Stimulated activated CD8-positive, alpha-beta memory T cell treated with anti-CD3 and anti-CD28 coated beads, Interleukin-12 subunit alpha, Interleukin-12 subunit beta, amount 100 ng/mL, for 1 hour (primary cell): ENCODE measurements around the gene CBFA2T2.
"Not testable (repeated sequence)": the region's sequence is repeated elsewhere in the genome, so short reads cannot be mapped to it uniquely, and the experiment has no call there.

Experiments used
- DNase-seq: peaks from one replicate; pipeline ENCODE4 v3.0.0-alpha.2; 2020; ENCODE audit warnings: low read depth

The CBFA2T2 gene

DNA sequence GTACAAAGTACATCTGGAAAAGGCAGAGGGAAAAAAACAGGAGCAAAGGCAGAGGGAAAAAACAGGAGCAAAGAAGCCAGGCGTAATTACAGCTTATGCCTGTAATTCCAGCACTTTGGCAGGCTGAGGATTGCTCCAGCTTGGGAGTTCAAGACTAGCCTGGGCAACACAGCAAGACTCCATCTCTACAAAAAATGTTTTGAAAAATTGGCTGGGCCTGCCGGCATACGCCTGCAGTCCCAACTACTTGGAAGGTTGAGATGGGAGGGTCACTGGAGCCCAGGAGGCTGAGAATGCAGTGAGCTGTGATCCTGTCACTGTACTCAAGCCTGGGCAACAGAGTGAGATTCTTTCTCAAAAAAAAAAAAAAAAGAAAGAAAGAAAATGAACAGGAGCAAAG, 19.0 kb upstream of the CBFA2T2 start:
- DNase-seq = no peak

DNA sequence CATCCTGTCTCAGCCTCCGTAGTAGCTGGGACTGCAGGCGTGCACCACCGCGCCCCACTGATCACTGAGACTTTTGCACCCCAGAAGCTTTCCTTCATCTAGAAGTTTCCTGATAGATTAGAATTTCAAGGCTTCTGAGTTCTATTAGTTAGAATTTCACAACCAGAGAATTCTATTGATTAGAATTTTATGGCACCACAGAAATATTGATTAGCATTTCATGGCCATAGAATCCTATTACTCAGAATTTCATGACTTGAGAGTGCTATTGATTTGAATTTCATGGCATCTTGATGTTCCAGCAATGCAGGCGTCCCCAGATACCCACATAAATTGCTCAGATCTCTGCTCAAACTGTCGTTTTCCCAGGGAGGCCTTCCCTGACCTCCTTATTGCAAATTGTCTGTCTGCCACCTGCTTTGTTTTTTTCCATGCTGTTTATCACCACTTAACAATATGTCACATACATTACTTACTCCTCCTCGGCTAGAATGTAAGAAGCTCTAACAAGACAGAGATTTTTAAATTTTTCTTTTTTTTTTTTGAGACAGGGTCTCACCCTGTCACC, 16.9 kb upstream of the CBFA2T2 start:
- no peak for DNase-seq

DNA sequence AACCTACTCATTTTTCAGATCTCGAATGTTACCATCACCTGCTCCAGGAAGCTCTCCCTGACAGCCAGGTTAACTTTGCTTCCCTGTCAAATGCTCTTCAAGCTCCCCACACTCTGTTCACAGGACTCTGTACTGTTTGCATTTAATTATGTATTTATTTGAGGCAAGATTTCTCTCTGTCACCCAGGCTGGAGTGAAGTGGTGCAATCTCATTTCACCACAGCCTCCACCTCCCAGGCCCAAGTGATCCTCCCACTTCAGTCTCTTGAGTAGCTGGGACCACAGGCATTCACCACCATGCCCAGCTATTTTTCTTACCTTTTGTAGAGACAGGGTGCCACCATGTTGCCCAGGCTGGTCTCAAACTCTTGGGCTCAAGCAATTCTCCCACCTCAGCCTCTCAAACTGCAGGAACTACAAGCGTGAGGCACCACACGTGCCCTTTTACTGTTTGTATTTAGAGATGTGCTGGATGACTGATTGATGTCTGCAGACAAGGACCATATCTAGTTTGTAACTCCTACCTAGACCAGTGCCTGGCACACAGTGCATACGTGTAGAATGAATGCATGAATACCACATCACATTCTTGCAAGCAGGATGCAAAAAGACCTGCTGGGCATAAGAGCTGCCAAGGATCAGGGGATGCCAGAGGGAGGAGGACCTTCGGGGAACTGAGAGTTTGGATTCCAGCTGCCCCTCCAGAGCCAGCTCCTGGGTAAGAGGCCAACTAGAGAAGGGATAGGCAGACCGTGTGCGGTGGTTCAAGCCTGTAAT, 15.6 kb upstream of the CBFA2T2 start:
- no peak for DNase-seq

DNA sequence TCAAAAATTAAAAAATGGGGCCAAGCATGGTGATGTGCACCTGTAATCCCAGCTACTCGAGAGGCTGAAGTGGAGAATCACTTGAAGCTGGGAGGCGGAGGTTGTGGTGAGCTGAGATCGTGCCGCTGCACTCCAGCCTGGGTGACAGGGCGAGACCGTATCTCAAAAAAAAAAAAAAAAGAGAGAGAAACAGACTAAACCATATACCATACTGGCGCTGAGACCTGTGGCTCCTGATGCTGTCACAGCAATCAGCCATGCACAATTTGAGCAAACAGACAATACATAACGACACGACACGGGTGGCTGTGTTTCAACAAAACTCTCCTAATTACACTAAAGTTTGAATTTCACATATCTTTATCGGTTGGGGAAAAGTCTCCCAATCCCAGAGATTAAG, 14.9 kb upstream of the CBFA2T2 start:
- no peak for DNase-seq

DNA sequence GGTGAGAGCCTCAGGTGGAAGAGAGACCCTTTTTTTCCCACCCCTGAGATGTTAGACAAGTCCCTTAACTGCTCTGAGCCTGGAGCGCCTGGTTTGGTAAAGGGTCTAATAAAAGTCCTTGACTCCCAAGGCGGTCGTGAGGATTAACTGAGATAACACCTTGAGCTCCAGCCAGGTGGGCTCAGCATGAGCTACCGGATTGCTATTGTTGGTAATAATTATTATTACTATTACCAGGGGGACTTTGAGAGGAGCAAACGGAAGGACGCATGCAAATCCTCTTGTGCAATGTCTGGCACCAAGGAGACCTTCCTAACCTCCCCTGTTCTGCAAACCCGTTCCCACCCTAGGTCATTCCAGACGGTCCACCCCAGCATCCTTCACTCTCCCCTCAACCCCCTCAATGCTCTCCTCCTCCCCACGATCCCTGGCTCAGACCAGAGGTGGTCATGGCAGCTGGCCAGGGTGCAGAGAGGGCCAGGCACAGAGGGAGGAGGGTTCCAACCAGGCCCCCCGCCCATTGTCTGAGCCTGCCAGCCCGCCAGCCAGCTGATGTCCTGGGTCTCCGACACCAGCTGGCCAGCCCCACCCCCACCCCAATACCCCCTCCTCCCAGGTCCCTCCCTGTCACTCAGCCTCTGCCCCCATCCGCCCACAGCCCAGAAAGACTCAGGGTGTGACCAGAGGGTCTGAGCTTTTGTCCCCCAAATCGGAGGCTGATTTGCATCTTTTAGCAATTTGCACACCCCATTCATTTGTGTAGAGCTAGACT, 14.3 kb upstream of the CBFA2T2 start:
- no peak for DNase-seq

DNA sequence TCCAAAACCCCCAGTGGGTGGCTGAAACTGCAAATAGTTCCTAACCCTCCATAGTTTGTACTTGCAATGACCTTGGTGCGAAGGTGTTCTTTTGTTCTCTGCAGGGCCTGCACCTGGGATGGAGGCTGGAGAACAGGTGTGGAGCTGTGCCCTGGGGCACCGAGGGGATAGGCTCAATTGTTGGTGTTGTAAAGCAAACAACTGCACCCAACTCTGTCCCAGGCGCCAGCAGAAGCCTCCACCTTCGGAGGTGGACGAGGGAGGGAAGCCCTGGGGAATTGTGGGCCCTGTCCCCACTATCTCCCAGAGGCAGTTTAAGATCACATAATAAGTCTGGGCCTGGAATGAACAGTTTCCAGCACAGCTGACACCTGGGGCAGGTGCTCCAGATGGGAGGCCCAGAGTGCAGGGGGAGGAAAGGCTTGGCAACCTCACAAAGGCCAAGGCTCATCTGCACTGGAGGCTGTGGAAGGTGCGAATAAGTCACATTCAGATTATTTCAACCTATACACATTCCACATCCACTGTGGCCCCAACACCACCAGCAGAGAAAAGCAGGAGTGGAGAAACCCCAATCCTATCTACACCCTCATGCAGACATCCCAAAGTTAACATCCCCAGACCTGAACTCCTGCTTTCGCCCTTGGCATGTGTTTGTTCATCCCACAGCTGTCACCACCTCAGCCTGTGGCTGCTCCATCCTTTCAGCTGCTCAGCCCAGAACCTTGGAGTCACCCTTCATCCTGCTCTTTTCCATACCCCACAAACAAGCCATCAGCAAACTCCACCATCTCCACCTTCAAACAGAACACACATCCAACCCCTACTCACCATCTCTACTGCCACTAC, 12.3 kb upstream of the CBFA2T2 start:
- no peak for DNase-seq

DNA sequence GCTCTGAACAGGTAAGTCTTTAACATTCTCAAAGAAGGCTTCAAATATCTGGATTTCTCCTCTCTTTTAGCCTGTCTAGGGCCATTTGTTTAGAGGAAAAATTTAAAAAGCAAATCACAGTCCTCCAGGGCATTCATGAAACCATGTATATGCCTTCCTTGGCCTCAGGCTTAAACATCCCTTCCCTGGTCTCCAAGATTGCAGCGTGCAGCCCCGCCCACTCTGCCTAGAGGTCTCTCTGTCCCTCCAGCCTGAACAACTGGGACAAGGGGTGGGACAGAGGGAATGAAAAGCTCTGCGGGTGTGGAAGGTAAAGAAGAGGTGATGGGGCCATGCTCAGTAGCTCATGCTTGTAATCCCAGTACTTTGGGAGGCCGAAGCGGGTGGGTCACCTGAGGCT, 9.8 kb upstream of the CBFA2T2 start:
- DNase-seq = no peak

DNA sequence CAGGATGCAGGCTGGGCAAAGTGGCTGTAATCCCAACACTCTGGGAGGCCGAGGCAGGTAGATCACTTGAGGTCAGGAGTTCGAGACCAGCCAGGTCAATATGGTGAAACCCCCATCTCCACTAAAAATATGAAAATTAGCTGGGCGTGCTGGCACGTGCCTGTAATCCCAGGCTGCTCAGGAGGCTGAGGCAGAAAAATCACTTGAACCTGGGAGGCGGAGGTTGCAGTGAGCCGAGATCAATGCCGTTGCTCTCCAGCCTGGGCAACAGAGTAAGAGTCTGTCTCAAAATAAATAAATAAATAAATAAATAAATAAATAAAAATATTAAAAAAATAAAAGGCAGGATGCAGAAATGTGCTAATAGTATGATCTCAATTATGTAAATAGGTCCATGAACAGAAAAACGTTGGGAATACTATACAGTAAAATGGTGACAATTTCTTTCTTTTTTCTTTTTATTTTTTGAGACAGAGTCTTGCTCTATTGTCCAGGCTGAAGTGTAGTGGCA, 8.4 kb upstream of the CBFA2T2 start:
- no peak for DNase-seq

DNA sequence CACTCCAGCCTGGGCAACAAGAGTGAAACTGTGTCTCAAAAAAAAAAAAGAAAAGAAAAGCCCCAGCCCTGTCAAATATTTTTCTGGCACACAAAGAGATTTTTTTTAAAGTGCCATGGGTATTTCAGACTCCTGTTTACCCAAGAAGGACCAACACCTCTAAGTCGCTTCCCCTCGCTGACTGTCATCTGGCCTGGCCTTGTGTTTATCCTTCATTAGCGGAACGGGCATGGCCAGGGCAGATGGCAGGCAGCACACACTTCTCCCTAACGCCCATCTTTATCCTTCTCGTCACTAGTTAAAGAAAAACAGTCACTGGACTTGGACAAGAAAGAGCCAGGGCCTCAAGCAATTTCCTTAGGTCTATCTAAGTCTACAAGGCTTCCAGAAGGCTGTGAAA, 7.3 kb upstream of the CBFA2T2 start:
- DNase-seq = no peak

DNA sequence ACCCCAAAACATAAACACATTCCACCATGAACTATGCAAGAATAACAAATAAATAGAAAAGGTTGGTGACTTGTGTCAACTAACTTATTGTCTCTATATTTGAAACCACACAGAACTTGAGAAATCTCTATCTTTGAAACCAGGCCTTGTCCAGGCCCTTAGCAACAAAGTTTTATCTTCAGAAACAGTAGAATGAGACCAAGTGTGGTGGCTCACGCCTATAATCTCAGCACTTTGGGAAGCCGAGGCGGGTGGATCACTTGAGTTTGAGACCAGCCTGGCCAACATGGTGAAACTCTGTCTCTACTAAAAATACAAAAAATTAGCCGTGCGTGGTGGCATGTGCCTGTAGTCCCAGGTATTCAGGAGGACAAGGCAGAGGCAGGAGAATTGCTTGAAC, 6.7 kb upstream of the CBFA2T2 start:
- not testable (repeated sequence) for DNase-seq

DNA sequence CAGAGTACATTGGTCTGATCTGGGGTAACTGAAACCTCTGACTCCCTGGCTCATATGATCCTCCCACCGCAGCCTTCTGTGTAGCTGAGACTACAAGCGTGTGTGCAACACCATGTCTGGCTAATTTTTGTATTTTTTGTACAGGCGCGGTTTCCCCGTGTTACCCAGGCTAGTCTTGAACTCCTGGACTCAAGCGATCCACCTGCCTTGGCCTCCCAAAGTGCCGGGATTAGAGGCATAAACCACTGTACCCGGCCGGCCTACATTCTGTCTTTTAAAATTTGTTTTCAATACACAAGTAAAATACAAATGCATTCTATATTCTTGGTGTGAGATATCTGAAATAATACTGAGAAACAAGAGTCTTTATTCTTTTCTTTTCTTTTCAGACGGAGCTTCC, 1.7 kb upstream of the CBFA2T2 start:
- DNase-seq = no peak

DNA sequence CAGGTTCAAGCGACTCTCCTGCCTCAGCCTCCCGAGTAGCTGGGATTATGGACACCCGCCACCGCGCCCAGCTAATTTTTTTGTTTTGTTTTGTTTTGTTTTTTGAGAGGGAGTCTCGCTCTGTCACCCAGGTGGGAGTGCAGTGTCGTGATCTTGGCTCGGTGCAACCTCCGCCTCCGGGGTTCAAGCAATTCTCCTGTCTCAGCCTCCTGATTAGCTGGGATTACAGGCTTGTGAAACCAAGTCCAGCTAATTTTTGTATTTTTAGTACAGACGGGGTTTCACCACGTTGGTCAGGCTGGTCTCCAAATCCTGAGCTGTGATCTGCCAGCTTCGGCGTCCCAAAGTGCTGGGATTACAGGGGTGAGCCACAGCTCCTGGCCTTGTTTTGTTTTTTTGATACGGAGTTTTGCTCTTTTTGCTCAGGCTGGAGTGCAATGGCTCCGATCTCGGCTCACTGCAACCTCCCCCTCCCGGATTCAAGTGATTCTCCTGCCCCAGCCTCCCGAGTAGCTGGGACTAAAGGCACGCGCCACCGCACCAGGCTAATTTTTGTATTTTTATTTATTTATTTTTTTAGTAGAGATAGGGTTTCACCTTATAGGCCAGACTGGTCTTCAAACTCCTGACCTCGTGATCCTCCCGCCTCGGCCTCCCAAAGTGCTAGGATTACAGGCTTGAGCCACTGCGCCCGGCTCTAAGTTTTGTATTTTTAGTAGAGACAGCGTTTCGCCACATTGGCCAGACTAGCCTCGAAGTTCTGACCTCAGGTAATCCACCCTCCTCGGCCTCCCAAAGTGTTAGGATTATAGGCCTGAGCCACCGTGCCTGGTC, 1.0 kb upstream of the CBFA2T2 start:
- DNase-seq = not testable (repeated sequence)

DNA sequence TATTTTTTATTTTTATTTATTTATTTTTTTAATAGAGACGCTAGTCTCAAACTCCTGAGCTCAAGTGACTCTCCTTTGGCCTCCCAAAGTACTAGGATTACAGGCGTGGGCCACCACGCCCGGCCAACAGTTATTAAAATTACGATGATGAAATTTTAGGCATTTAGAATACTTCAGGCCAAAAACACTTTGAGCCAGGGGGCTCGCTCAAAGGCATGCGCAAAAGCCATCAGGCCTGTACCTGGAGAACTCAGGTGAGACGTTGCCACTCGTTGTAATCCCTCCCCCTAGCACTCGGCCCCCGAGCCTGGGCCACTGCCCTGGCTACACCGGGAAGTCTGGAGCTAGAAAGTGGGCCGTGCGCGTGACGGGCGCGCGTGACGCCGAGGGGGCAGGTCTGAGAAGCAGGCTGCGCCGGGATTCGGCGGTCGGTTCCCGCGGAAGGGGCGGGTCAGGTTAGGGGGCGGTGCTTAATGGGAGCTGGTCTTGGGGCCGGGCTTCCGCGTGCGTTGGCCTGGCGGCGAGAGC, 337 bp upstream of the CBFA2T2 start:
- DNase-seq = peak; percentile 98

DNA sequence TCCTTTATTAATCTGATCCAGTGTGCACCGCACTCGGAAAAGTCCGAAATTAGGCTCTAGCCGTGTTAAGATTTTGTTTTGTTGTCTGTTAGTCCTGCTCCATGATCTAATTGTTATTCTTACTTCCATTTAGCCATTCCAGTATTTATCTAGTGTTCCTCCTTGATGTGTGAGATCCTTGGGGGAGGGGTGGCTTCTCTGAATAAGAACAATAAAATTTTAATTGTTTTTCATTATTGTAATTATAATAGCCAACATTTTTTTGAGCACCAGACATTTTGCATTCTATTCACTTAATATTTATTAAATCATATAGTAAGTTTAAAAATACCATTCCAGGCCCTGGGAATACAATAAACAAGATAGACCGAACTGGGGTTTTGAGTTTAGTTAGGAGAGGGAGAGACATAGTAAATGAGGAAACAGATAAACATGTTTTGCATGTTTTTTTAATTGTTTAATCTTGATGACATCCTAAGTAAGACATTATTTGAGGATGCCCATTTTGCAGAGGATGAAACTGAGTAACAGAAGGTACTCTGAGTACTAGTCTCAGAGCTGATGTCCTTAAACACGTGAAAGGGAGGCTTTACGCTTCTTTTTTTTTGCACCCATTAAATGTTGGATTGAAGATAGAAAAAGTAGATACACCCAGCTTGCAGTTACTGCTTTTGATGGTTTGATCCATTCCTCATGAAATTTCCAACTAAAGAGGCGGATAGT, 1.2 kb downstream of the CBFA2T2 start:
- DNase-seq = no peak

DNA sequence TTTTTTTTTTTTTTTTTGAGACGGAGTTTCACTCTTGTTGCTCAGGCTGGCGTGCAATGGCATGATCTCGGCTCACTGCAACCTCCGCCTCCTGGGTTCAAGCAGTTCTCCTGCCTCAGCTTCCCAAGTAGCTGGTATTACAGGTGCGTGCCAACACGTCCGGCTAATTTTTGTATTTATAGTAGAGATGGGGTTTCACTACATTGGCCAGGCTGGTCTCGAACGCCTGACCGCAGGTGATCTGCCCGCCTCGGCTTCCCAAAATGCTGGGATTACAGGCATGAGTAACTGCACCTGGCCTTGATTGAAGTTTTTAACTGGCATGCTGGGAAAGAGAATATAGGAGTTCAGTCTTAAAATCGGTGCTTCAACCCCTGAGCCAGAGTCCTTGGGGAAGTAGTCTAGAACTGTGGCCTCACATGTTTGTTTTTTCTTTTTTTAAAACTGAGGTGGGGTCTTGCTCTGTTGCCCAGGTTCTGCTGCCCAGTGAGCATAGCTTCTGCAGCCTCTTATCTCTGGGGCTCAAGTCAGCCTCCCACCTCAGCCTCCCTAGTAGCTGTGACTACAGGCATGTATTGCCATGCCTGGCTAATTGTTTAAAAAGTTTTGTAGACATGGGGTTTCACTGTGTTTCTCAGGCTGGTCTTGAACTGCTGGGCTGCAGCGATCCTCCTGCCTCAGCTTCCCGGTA, 3.3 kb downstream of the CBFA2T2 start:
- DNase-seq = no peak

DNA sequence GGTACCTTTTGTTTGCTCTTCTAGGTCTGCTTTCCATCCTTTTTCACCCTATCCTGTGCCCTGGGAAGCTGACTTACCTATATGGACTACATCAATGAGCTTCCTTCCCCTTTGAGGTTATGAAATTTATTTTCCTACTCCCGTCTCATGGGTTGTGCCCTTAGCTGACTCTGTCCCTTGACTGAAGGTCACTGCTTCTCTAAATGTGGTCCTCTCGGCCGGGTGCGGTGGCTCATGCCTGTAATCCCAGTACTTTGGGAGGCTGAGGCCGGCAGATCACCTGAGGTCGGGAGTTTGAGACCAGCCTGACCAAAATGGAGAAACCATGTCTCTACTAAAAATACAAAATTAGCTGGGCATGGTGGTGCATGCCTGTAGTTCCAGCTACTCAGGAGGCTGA, 6.9 kb downstream of the CBFA2T2 start:
- not testable (repeated sequence) for DNase-seq

DNA sequence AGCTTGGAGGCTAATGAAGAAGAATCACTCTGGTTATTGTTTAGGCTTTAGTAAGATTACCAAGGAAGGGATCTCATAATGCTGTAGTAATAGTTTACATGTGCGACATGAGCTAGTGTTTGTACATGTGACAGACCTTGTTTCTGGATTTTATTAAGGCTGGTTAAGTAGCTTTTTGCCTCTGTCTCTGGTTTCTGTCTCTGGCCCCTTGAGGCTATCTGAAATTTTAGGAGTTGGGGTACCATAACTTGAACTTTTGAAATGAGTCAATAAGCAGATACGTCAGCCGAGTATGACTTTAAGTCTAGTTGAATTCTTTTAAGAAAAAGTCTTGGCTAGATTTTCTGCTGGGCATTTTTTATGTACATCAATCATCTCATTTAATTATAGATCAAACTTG, 9.5 kb downstream of the CBFA2T2 start:
- no peak for DNase-seq

DNA sequence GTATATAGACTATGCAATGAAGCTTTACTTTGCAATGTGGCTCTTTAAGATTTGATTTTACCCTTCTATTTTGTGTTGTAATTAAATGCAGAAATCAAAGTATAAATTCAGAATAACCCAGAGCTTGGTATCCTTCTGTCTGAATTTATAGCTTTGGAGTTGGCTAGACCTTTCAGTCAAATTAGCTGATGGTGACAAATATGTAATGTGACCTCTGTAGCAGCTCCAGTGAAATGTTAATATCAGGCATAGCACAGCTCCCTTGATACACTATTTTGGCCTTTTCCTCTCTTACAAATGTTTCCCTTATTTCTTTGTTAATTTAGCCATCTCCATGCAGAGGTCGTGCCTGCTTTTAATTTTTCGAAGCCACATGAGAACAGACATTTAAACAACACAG, 11.1 kb downstream of the CBFA2T2 start:
- no peak for DNase-seq

DNA sequence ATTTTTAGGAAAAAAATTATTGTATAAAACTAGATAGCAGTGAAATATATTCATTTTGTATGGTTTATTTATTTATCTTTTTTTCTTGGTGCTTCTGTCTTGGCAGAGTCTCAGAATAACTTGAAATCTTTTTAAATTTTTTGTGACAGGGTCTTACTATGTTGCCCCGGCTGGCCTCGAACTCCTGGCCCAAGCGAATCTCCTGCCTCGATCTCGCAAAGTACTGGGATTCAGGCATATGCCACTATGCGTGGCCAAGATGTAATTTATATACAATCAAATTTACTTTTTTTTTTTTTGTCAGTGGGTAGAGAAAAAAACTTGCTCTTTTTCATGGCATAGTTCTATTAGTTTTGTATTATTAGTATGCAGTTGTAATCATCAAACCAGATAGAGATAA, 13.7 kb downstream of the CBFA2T2 start:
- DNase-seq = no peak

DNA sequence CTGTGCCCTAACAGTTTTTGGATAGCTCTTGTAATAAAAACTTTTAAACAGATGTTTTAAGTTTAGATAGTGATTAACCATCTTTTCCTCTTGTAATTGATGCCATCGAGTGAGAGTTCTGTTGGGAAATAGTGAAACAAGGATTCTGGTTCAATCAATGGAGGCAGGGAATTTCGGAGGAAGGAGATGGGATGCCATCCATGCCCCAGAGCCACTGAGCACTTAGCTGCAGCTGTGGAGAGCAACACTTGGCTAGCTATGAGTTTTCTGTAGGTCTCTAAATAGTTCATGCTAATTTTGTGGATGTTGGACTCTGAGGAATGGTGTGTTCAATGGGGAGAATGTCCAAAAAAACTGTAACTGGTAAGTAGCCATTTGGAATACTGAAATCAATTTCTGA, 16.7 kb downstream of the CBFA2T2 start:
- DNase-seq = no peak
